Caco-2 (cell line): ENCODE measurements around the gene TAS2R31. TPM values are rescaled to one million over a fixed set of nuclear protein-coding genes. Genes with fewer than 3 reads are reported as not detected.

Experiments
- BruUV-seq: library from RNA; stranded (reverse); fragments of 400-500 nt; replicated peaks from 2 replicates; lab custom pipeline; 2021; lab: Mats Ljungman, UMichigan
- CTCF ChIA-PET: fragments of 300-600 bp; sonication (Branson Sonifier 250); formaldehyde crosslinking; loops from one replicate; lab custom pipeline; 2022; ENCODE audit warnings: antibody characterized with exemption; lab: Charles Lee
- POLR2A ChIA-PET: fragments of 300-600 bp; sonication (Branson Sonifier 250); formaldehyde crosslinking; loops from one replicate; lab custom pipeline; 2022; ENCODE audit warnings: antibody characterized with exemption; lab: Charles Lee
- DNase-seq, 2 experiments: peaks; one replicate each; pipeline versions ENCODE4 v3.0.0 to v3.0.0-alpha.2; 2020 to 2022
- H3K27me3 ChIP-seq: replicated peaks from 2 replicates; pipeline ENCODE4 v1.6.0; 2011; ENCODE audit warnings: low read length; ENCODE audit not compliant: control insufficient read depth, insufficient read depth
- H3K36me3 ChIP-seq: 2 replicates; pipeline ENCODE4 v1.5.1; 2011; ENCODE audit warnings: low read length; ENCODE audit not compliant: control insufficient read depth, insufficient read depth
- H3K4me1 ChIP-seq: fragments of 250-450 bp; sonication (Bioruptor Pico); 2 replicates; pipeline ENCODE4 v1.5.1; 2020; ENCODE audit warnings: mild to moderate bottlenecking
- H3K4me3 ChIP-seq: 2 replicates; pipeline ENCODE4 v1.5.1; 2011; ENCODE audit warnings: low read depth, mild to moderate bottlenecking, control low read depth, low read length
- H3K9me3 ChIP-seq: fragments of 250-450 bp; sonication (Bioruptor Pico); 2 replicates; pipeline ENCODE4 v1.5.1; 2020; ENCODE audit warnings: mild to moderate bottlenecking, moderate library complexity
- H3K27ac Mint-ChIP-seq: one replicate; pipeline ENCODE4 v1.8.0; 2022; ENCODE audit warnings: mixed read lengths; ENCODE audit not compliant: unreplicated experiment
- H3K27me3 Mint-ChIP-seq: one replicate; pipeline ENCODE4 v1.8.0; 2022; ENCODE audit warnings: mixed read lengths; ENCODE audit not compliant: insufficient read depth, unreplicated experiment
- H3K36me3 Mint-ChIP-seq: one replicate; pipeline ENCODE4 v1.8.0; 2022; ENCODE audit warnings: mild to moderate bottlenecking, mixed read lengths; ENCODE audit not compliant: insufficient read depth, unreplicated experiment
- H3K4me1 Mint-ChIP-seq: one replicate; pipeline ENCODE4 v1.8.0; 2022; ENCODE audit warnings: low read depth, mixed read lengths; ENCODE audit not compliant: unreplicated experiment
- H3K4me3 Mint-ChIP-seq: one replicate; pipeline ENCODE4 v1.8.0; 2022; ENCODE audit warnings: mild to moderate bottlenecking, moderate library complexity, mixed read lengths; ENCODE audit not compliant: unreplicated experiment
- H3K9me3 Mint-ChIP-seq: one replicate; pipeline ENCODE4 v1.8.0; 2022; ENCODE audit warnings: mixed read lengths; ENCODE audit not compliant: unreplicated experiment
- CTCF ChIP-seq, 2 experiments: fragments of 200-600 bp in 1 of 2; IDR thresholded peaks; 1 replicate in 1 of 2; 2 replicates in 1 of 2; pipeline versions ENCODE4 v1.5.1 to v1.8.0; 2011 to 2022; ENCODE audit warnings: antibody characterized with exemption in 1 of 2, control low read depth in 1 of 2, inconsistent platforms in 1 of 2, low read depth in 1 of 2, low read length in 1 of 2, mild to moderate bottlenecking in 1 of 2, moderate library complexity in 1 of 2; ENCODE audit not compliant: insufficient read depth in 1 of 2, severe bottlenecking in 1 of 2, unreplicated experiment in 1 of 2
- intact Hi-C: fragments of 100-400 bp; cut with micrococcal nuclease; formaldehyde crosslinking; loops from one replicate; pipeline ENCODE4 v1.10.0; 2022; ENCODE audit not compliant: unreplicated experiment
- total RNA-seq: library from RNA; stranded (reverse); gene quantifications from 2 replicates; pipeline ENCODE4 v1.2.3, GENCODE V29; 2022

TAS2R31 gene
- total RNA-seq, 1 experiment from 2014 or later, result 4.3 TPM

- Histone ChIP-seq H3K4me3 (no peak overlapping the region), H3K9me3 (no peaks in the 10 kb centered on the region), H3K27me3 (no peaks in the 10 kb centered on the region), H3K4me1 (no peaks in the 10 kb centered on the region), H3K36me3 (no peaks in the 10 kb centered on the region)
- Mint-ChIP-seq H3K4me3 (no peak overlapping the region), H3K27ac (no peak overlapping the region), H3K36me3 (peaks cover 17% of the 10 kb centered on the region), H3K27me3 (no peaks in the 10 kb centered on the region), H3K9me3 (no peaks in the 10 kb centered on the region), H3K4me1 (peaks cover 7% of the 10 kb centered on the region)
- ChIA-PET CTCF (no interaction called here), POLR2A (interaction anchor here (0.6 kb wide), 1 partner anchor 114 kb away, joined by 3 read pairs; no protein-coding TSS in a partner anchor)
- no TSS peak for BruUV-seq
- TF ChIP-seq CTCF (IDR thresholded peaks at IDR 0.05; ENCODE audit: insufficient read depth in 1 of 2, low read depth in 1 of 2, low read length in 1 of 2, severe bottlenecking in 1 of 2, unreplicated experiment in 1 of 2), result no peak
- intact Hi-C loops, result no loop called here
- no peak for DNase-seq
Observed at GRCh38 chr12:11071414-11071813, 40.2 kb upstream of the TAS2R31 start.

- Mint-ChIP-seq H3K27me3 (no peaks in the 10 kb centered on the region), H3K9me3 (no peaks in the 10 kb centered on the region), H3K4me3 (no peak overlapping the region), H3K36me3 (peaks cover 17% of the 10 kb centered on the region), H3K27ac (no peak overlapping the region), H3K4me1 (peaks cover 7% of the 10 kb centered on the region)
- intact Hi-C loops, result loop anchor here (1.0 kb wide), 1 partner anchor 56 kb away; no protein-coding TSS in a partner anchor
- H3K27me3 ChIP-seq, result no peaks in the 10 kb centered on the region
- H3K9me3 ChIP-seq, result no peaks in the 10 kb centered on the region
- DNase-seq, result no peak
- TF ChIP-seq CTCF (IDR thresholded peaks at IDR 0.05; ENCODE audit: insufficient read depth in 1 of 2, low read depth in 1 of 2, low read length in 1 of 2, severe bottlenecking in 1 of 2, unreplicated experiment in 1 of 2), result no peak
- ChIA-PET POLR2A (interaction anchor here (0.6 kb wide), 1 partner anchor 115 kb away, joined by 3 read pairs; no protein-coding TSS in a partner anchor), CTCF (no interaction called here)
- no peaks in the 10 kb centered on the region for H3K36me3 ChIP-seq
- H3K4me3 ChIP-seq, result no peak overlapping the region
- no peaks in the 10 kb centered on the region for H3K4me1 ChIP-seq
- BruUV-seq, result no TSS peak
Observed at GRCh38 chr12:11070999-11071398, 39.8 kb upstream of the TAS2R31 start.

GRCh38 chr12:11069854-11070365 is 38.7 kb upstream of the TAS2R31 start:
- H3K9me3 ChIP-seq, result no peaks in the 10 kb centered on the region
- H3K27me3 ChIP-seq, result no peaks in the 10 kb centered on the region
- BruUV-seq, result no TSS peak
- H3K9me3 Mint-ChIP-seq, result peaks cover 9% of the 10 kb centered on the region
- no peak for DNase-seq
- H3K4me3 Mint-ChIP-seq, result no peak overlapping the region
- H3K36me3 ChIP-seq, result no peaks in the 10 kb centered on the region
- ChIA-PET CTCF (no interaction called here), POLR2A (no interaction called here)
- TF ChIP-seq CTCF (IDR thresholded peaks at IDR 0.05; ENCODE audit: insufficient read depth in 1 of 2, low read depth in 1 of 2, low read length in 1 of 2, severe bottlenecking in 1 of 2, unreplicated experiment in 1 of 2), result no peak
- no peak overlapping the region for H3K27ac Mint-ChIP-seq
- peaks cover 23% of the 10 kb centered on the region for H3K36me3 Mint-ChIP-seq
- H3K4me1 Mint-ChIP-seq, result peaks cover 7% of the 10 kb centered on the region
- intact Hi-C loops, result loop anchor here (1.0 kb wide), 1 partner anchor 55 kb away; no protein-coding TSS in a partner anchor
- H3K4me3 ChIP-seq, result no peak overlapping the region
- H3K4me1 ChIP-seq, result no peaks in the 10 kb centered on the region
- no peaks in the 10 kb centered on the region for H3K27me3 Mint-ChIP-seq
